Hypothalamus (tissue), 51 donors: ENCODE results near the gene VILL.

Experiments used
- DNase-seq, 51 donors: peaks; one replicate each; lab custom pipeline; 2025; lab: John Stamatoyannopoulos, UW

Gene VILL

DNA sequence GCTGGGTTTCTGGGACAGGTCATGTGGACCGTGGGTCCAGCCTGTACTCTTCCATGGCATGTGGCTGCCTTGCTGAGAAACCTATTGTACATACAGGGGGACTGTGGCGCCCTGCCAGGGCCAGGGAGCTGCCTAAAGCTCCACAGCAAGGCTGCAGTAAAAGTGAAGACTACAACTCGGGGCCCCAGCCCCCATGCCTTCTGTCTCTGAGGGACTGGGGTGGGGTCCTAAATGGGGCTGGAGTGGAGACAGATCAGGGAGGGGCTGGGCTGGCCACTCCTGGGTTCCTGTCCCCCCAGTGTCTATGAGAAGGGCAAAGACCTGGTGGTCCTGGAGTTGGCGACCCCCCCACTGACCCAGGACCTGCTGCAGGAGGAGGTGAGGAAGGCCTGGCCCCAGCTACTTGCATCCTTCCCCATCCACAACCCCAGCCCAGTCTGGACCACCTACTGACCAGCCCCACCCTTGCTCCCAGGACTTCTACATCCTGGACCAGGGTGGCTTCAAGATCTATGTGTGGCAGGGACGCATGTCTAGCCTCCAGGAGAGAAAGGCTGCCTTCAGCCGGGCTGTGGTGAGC, 7.3 kb downstream of the VILL start:
- no peak for DNase-seq

DNA sequence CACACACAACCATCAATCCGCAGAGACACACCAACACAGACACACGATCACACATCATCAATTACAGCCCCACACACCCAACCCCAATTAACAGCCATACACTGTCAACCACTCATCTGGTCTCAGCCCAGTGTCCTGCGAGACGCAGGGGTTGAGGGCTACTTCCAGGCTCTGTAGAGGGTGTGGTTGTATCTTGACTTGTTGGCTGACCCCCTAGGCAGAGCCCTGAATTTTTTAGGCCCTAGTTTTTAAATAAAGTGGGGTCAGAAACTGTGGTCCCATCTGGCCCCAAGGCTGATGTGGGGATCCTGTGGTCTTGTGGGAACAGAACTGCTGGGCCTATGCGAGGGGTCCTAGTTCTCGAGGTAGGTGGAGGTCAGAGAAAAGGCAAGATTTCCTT, 9.2 kb downstream of the VILL start:
- no peak for DNase-seq

DNA sequence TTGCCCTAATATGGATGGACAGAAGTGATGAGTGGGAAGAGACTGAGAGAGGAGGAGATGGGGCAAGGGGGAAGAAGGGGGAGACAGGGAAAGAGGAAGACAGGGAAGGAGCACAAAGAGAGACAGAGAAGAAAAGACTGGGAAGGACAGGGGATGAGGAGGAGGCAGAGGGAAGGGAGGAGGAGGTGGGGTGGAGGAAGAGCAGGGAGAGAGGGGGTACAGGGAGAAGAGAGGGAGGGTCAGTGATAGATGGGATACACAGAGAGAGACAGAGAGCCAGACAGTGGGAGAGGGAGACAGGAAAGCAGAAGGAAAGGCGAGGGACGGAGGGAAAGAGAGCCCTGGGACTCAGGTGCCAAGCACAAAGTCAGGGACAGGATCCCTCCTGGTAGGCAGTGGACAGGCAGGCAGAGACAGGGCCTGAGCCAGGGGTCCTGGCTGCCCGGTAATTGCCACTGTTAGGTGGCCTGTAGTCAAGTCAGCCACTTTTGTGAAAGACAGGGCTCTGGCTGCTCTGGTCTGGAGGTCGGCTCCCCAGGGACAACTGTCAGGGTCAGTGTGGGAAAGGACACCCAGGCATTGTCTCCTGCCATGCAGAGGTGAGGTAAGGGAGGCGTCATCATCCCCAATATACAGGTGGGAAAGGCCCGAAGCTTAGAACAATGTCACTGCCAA, 9.8 kb downstream of the VILL start:
- no peak for DNase-seq

DNA sequence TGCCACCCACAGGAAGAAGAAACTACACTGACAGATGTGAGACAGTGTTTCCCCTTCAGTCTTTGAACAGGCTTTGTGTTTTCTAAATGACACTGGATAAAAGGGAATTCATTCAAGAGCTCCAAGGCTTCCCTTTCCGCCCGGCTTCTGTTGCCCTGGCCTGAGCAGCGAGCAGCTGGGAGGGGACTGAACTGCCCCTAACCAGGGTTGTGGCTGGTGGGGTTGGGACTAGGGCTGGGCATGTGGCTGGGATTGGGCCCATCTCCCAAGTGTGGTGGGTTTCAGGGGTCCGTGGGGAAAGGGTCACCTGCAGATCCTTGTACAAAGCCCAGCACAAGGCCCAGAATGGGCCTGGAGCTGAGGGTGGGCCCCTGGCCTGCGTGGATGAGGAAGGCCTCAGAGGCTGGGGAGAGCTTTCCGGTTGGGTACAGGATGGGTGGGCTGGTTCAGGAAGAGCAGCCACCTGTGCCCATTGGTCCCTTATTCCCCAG, 10.4 kb downstream of the VILL start:
- DNase-seq, result peak in 8 of 51 donors; percentile 15 to 49 (median 32)

DNA sequence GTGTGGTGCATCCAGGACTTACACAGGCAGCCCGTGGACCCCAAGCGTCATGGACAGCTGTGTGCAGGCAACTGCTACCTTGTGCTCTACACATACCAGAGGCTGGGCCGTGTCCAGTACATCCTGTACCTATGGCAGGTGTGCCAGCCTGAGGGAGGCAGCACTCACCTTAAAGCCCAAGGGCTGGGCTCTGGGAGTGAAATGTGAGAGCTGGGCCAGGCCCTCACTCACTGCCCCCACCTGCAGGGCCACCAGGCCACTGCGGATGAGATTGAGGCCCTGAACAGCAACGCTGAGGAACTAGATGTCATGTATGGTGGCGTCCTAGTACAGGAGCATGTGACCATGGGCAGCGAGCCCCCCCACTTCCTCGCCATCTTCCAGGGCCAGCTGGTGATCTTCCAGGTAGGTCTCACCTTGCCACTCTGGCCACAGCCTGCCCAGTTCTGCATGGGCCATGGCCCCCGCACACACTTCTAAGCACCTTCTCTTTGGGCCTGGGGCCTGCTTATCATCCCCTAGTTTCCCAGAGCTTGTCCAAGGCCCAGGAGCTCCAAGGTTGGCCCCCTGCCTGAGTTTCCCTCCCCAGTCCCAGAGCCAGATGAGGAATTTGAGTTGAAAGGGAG, 11.0 kb downstream of the VILL start:
- DNase-seq, result no peak

DNA sequence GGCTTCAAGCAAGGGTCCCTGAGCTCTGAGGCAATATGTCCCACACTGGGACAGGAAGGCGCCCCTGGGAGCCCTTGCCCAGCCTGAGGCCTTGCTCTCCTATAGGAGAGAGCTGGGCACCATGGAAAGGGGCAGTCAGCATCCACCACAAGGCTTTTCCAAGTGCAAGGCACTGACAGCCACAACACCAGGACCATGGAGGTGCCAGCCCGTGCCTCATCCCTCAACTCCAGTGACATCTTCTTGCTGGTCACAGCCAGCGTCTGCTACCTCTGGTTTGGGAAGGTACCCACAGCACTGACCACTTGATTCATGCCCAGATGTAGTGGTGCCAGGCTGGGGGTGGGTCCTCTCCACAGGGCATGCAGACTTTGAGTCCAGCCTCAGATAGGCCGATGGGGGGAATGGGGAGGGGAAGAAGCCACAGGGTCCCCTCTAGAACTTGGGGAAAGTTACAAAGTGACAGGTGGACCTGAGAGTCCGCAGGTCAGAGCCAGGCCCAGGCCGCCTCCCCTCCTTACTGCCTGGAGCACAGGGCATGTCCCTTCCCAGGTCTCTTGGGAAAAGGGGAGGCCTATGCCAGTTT, 11.8 kb downstream of the VILL start:
- DNase-seq, result no peak

DNA sequence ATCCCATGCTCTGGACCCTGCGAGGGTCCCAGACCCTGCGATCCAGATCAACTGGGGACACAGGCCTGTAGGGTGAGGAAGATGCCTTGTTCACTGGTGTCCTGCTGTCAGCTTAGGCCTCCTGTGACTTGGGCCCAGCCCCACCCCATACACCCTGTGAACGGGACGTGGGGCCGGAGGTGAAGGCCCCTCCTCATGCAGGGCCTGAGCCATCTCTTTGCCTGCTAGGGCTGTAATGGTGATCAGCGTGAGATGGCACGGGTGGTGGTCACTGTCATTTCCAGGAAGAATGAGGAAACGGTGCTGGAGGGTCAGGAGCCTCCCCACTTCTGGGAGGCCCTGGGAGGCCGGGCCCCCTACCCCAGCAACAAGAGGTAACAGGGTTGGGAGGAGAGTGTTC, 12.4 kb downstream of the VILL start:
- no peak for DNase-seq

DNA sequence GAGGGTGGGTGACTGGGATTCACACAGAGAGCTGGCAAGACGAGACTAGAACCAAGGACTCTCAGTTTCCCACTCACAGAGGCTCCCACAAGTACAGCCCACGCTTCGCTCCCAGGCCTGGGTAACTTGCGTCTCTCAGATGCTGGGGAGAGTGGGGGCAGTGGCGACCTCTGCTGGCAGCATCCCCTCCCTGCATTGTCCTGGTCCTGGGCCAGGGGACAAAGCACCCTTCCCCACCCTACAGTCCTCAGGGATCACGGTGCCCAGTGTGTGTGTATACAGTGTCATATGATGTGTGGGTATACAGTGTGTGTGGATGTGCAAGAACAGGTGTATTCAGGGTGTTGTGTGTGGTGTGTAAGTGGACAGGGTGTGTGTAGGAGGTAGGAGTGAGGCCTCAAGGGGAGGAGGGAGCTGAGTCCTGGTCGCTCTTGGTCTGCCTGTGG, 12.8 kb downstream of the VILL start:
- peak in 48 of 51 donors; percentile 12 to 83 (median 56) for DNase-seq

DNA sequence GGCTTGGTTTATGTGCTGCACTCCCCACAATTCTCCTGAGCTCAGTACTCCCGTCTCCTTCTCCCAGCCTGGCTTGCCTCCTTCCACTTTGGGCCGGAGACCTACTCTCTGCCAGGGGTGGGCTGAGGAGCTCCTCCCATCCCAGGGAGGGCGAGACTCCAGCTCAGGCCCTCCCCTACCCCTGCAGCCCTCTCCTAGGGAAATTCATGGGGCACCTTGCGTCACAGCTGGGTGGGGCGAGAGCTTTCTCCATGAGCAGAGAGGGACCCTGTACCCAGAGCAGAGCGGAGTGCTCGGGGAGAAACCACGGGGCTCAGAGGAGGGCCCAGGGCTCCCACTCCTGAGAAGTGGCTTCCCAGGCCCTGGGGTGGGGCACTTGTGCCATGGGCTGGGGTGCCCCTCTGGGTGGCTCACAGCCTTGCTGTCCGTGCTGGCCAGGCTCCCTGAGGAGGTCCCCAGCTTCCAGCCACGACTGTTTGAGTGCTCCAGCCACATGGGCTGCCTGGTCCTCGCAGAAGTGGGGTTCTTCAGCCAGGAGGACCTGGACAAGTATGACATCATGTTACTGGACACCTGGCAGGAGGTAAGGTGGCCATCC, 13.3 kb downstream of the VILL start:
- peak in 8 of 51 donors; percentile 28 to 55 (median 42) for DNase-seq

DNA sequence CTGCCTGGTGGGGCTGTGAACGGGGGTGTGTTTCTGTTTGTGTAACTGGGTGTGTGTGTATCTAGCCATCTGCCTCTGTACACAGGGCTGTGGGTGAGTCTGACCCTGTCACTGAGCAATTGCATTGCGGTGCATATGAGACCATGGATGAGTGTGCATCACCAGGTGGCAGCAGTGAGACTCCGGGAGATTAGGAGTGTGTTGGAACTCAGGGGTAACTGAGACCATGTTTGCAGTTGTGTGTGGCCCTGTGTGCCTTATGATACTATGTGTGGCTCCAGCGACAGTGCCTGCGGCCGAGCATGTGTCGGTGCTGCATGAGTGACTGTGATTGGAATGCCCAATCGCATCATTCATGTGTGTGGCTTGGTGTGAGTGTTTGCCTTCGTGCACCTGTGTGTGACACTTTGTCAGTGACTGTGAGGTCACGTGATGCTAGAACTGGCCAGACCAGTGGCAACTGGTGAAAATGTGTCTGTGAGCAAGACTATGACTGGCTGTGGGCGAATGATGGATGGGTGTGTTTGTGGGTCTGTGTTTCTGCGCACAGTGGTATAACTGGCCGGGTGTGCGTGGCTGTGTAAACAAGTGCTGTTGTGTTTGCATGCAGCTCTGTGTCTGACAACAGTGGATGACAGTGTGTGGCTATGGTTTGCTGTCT, 14.0 kb downstream of the VILL start:
- peak in 49 of 51 donors; percentile 22 to 92 (median 67) for DNase-seq

DNA sequence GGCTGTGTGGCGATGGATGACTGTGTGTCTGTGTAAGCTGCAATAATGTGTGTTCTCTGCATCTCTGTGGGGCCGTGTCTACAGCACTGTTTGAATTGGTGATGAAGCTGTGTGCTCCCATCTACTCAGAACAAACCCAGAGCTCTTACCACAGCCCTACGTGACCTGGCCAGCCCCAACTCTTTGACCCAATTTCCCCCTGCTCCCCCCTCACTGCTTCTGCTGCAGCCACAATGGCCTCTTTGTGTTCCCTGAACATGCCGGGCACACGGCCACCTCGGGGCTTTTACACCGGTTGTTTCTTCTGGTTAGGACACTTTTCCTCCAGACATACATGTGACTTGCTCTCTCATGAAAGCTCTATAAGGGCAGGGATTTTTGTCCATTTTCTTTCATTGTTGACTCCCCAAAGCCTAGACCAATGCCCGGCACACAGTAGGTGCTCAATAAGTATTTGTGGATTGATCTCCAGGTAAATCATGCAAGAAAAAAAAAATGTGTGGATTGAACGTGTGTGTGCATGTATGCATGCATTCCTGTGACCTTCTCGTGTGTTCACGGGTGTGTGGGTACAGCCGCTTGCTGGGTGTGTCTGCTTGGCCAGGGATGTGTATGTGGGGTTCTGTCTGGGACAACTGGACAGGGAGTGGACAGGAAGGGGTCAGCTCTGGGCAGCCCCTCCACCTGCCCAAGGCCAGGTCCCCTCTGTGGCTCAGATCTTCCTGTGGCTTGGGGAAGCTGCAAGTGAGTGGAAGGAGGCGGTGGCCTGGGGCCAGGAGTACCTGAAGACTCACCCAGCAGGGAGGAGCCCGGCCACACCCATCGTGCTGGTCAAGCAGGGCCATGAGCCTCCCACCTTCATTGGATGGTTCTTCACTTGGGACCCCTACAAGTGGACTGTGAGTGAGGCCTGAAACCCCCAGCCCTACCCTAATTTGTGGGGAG, 14.8 kb downstream of the VILL start:
- DNase-seq, result peak; percentile 23 to 96 (median 85)

DNA sequence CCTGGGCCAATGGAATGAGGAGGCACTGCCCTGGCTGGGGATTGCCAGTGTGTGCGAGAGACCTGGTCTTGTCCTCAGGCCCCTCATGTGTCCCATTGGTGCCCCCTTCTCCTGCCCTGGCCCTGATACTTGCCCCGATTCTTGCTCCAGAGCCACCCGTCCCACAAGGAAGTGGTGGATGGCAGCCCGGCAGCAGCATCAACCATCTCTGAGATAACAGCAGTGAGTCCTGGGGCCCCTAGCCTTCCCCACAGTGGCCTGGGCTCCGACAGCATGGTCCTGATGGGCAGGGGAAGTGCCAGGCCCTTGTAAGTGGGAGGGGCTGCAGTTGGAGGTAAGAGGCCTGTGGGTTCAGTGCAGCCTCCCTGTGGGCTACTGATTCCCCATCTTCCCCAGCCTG, 15.4 kb downstream of the VILL start:
- peak in 1 of 51 donors; percentile 18 for DNase-seq

DNA sequence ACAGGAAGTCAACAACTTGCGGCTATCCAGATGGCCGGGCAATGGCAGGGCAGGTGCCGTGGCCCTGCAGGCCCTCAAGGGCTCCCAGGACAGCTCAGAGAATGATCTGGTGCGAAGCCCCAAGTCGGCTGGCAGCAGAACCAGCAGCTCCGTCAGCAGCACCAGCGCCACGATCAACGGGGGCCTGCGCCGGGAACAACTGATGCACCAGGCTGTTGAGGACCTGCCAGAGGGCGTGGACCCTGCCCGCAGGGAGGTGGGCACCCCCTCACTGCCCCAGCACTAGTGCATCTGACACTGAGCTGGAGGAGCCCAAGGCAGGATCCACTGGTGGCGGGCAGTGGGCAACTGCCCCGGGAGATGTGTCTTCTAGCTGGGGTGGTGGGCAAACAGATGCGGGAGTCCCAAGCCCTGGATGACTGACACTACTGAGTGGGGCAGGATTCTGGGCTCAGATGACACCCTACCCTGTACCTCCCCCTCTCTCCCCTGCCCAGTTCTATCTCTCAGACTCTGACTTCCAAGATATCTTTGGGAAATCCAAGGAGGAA, 15.9 kb downstream of the VILL start:
- no peak for DNase-seq

DNA sequence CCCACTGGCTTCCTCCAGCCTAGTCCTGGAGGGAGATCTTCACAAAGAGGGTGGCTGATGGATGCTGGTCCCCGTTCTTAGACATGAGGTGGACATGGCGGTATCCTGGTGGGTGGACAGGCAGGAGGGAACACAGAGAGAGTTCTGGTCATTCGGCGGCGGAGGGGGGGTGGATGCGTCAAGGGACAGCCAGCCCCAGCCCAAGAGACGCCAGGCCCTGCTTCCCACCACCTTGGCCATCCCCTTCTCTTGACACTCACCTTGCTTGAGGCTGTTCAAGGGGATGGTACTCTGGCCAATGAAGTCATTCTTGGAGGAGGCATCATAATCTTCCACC, 17.1 kb downstream of the VILL start:
- DNase-seq, result no peak

DNA sequence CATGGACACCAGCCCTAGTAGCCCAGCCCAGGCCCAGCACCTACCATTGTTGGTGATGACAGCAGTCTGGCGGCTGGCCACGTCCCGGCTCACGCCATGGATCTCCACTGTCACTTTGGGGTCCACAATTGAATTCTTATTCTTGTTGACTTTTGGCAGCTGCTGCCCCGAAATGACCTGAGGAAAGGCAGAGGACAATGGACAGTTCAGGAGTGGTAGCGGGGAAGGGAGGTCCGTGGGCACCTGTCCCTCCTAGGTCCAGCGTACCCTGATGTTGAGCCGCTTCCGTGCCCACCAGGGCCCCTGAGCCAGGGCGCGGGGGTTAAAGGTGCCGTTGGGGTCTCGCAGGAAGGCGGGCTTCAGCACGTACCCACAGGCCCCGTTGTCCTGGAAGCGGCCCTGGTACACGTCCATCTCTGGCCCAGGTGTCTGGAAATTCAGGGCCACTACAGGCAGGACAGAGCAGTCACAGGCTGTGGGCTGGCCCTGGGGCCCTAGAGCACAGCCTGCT, 17.7 kb downstream of the VILL start:
- DNase-seq, result no peak

DNA sequence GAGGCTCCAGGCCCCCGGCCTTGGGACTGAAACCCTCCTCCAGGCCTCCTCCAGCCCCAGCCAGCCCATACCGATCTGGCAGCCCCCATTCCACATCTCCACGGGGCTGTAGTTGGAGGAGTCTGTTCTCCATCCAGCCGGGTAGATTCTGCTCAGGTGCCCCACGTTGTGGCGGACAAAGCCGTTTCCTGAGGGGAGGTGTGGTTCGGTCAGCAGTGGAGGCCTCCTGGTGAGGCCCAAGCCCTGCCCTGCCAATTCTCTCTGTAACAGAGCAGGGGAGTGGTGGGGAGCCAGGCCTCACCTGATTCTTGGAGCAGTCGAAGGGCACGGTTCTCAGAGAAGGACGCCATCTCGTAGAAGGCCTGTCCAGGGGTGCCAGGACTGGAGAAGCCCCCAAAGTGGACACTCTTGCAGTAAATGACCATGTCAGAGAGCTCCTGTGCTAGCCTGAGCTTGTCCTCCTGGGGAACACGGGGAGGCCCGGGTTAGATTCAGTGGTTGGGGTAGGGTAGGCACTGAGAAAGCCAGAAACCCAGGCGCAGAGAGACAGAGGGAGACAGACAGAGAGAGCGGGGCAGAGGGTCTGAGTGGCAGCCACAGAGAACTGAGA, 18.5 kb downstream of the VILL start:
- no peak for DNase-seq

DNA sequence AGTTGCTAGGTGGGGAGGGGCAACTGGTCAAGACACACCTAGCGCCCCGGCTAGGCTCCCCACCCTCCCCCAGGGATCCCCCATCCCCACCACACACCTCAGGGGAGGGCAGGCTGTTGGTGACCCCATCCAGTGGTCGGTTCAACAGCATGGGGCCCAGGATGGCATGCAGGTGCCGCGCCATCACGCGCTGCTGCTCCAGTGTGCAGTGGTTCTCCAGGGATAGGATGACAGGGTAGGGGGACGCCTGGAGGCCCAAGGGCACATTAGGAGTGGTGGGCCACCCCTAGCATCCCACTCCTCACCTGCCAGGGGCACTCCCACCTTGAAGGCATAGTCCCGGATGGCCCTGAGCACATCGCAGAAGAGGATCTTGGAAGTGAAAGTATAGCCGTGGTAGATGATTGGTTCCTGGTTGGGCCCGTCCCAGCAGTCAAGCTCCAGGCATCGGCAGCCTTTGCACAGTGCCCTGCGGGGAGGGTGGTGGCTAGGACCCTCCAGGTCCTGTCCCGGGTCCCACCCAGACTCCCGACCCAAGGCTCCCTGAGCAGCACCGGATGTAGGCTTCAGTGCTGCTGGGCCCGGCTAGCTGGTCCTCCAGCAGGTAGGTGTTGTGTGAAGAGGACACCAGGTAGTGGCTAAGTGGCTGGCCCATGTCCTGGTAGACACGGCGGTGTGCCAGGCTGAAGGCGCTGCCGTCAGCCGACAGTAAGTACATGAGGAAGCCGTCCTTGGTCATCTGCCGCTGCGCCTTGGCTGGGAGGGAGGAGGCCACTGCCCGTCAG, 19.4 kb downstream of the VILL start:
- no peak for DNase-seq

DNA sequence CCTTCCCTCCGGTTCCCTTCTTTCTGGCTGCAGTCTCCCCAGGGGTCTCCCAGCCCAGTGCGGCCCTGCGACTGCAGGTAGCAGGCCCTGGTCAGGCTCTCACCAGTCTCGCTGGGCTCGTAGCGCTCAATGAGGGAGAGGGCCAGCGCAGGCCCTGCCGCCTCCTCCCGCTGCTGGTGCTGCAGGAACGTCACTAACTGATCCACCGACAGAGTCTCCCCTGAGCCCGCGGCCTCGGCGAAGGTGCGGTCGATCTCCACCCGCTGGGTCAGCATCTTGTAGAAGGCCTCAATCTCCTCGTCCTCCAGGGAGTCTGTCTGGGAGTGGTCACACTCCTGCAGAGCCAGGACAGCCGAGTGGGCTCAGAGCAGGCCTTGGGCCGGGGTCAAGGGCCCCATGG, 20.5 kb downstream of the VILL start:
- no peak for DNase-seq
